ENCODE results near the gene DSEL. TPM values are rescaled to one million over a fixed set of nuclear protein-coding genes. Genes with fewer than 3 reads are reported as not detected.

DSEL gene
- polyA plus RNA-seq, 3 donors, result 0.03 to 0.05 TPM; not detected in 1

- no peak overlapping the region for H3K27ac ChIP-seq (ENCODE audit: low read depth in 1 of 2, low read length in 2 of 2)
- H2AFZ ChIP-seq (ENCODE audit: insufficient read depth, low read depth, low read length, poor library complexity, severe bottlenecking), result no peak overlapping the region
- H4K20me1 ChIP-seq (ENCODE audit: insufficient read depth, low read length), result no peaks in the 10 kb centered on the region
- Mint-ChIP-seq H3K27ac (no peak overlapping the region), H3K9me3 (peaks cover 0 to 6% (median 0%) of the 10 kb centered on the region in 7 donors), H3K4me3 (no peak overlapping the region), H3K4me1 (no peaks in the 10 kb centered on the region), H3K36me3 (no peaks in the 10 kb centered on the region), H3K27me3 (ENCODE audit: low read depth in 3 of 3) (peaks cover 0 to 3% (median 0%) of the 10 kb centered on the region in 3 donors)
- H3K4me3 ChIP-seq (replicated peaks in 1 of 3; ENCODE audit: low read depth in 2 of 3, low read length in 3 of 3), result no peak overlapping the region
- no peaks in the 10 kb centered on the region for H3K4me1 ChIP-seq (ENCODE audit: control insufficient read depth in 1 of 2, insufficient read depth in 2 of 2, low read length in 2 of 2)
- intact Hi-C loops (cut with micrococcal nuclease), result no loop called here
- peaks cover 0 to 4% of the 10 kb centered on the region in 2 donors for H3K27me3 ChIP-seq (ENCODE audit: control insufficient read depth in 2 of 2, insufficient read depth in 2 of 2, low read length in 2 of 2)
- WGBS (ENCODE audit: insufficient coverage), result no CpG with 5 or more reads among the region's 1 CpG
- no peaks in the 10 kb centered on the region for H3K9me3 ChIP-seq (replicated peaks in 1 of 2; ENCODE audit: control insufficient read depth in 1 of 2, insufficient read depth in 1 of 2, low read length in 2 of 2)
- H3K9ac ChIP-seq (ENCODE audit: insufficient read depth, low read length, poor library complexity, severe bottlenecking), result no peak overlapping the region
- no peak overlapping the region for H3K4me2 ChIP-seq (replicated peaks; ENCODE audit: extremely low read depth, low read length, poor library complexity, severe bottlenecking)
- DNase-seq, result no peak
- no peaks in the 10 kb centered on the region for H3K36me3 ChIP-seq (replicated peaks in 1 of 2; ENCODE audit: control insufficient read depth in 1 of 2, insufficient read depth in 2 of 2, low read length in 2 of 2)
- TF ChIP-seq CTCF (IDR thresholded peaks at IDR 0.05), result no peak
- no peaks in the 10 kb centered on the region for H3K79me2 ChIP-seq (ENCODE audit: insufficient read depth, low read length)
Measured at GRCh38 chr18:67504739-67505138, 11.8 kb downstream of the DSEL start.

GRCh38 chr18:67500522-67501205, 15.9 kb downstream of the DSEL start:
- Mint-ChIP-seq H3K9me3 (no peaks in the 10 kb centered on the region), H3K27me3 (ENCODE audit: low read depth in 3 of 3) (peaks cover 0 to 3% (median 0%) of the 10 kb centered on the region in 3 donors), H3K4me1 (no peaks in the 10 kb centered on the region), H3K36me3 (no peaks in the 10 kb centered on the region), H3K4me3 (no peak overlapping the region), H3K27ac (no peak overlapping the region)
- intact Hi-C loops (cut with micrococcal nuclease), result no loop called here
- Histone ChIP-seq H3K27me3 (ENCODE audit: control insufficient read depth in 2 of 2, insufficient read depth in 2 of 2, low read length in 2 of 2) (peaks cover 0 to 4% of the 10 kb centered on the region in 2 donors), H2AFZ (ENCODE audit: insufficient read depth, low read depth, low read length, poor library complexity, severe bottlenecking) (no peak overlapping the region), H3K79me2 (ENCODE audit: insufficient read depth, low read length) (no peaks in the 10 kb centered on the region), H3K9me3 (replicated peaks in 1 of 2; ENCODE audit: control insufficient read depth in 1 of 2, insufficient read depth in 1 of 2, low read length in 2 of 2) (no peaks in the 10 kb centered on the region), H3K27ac (ENCODE audit: low read depth in 1 of 2, low read length in 2 of 2) (no peak overlapping the region), H4K20me1 (ENCODE audit: insufficient read depth, low read length) (no peaks in the 10 kb centered on the region), H3K9ac (ENCODE audit: insufficient read depth, low read length, poor library complexity, severe bottlenecking) (no peak overlapping the region), H3K4me2 (replicated peaks; ENCODE audit: extremely low read depth, low read length, poor library complexity, severe bottlenecking) (no peak overlapping the region), H3K4me1 (ENCODE audit: control insufficient read depth in 1 of 2, insufficient read depth in 2 of 2, low read length in 2 of 2) (no peaks in the 10 kb centered on the region), H3K4me3 (replicated peaks in 1 of 3; ENCODE audit: low read depth in 2 of 3, low read length in 3 of 3) (no peak overlapping the region), H3K36me3 (replicated peaks in 1 of 2; ENCODE audit: control insufficient read depth in 1 of 2, insufficient read depth in 2 of 2, low read length in 2 of 2) (no peaks in the 10 kb centered on the region)
- TF ChIP-seq CTCF (IDR thresholded peaks at IDR 0.05), result no peak
- DNase-seq, result no peak
- WGBS (ENCODE audit: insufficient coverage), result 91% methylated on average over 2 of the region's 3 CpGs
